HG03342 (cell line): ENCODE measurements around the gene KRTAP5-6.

ENCODE experiments used
- ATAC-seq: cut with Tn5 transposase; IDR thresholded peaks from one replicate; pipeline ENCODE4 v1.9.1; 2021; ENCODE audit warnings: mild to moderate bottlenecking, moderate library complexity; ENCODE audit not compliant: unreplicated experiment

KRTAP5-6 gene

DNA sequence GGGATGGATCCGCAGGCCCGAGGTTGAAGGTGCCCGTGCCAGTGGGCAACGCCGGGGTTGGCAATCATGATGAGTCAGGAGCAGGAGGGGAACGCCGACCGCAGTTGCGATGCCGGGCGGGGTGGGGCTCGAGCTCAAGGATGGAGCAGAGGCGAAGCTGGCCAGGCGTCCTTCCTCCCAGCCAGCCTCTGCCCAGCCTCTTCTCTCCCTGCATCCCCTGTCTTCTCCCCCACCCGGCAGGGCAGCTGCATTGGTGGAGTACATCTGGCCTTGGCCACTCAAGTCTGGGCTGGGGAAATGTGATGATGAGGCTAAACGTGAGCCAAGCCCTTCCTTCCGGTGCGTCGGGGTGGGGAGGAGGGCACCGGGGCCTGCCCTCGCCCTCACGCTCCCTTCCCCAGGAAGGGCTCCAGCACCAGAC, 49.5 kb downstream of the KRTAP5-6 start:
- ATAC-seq = no peak

DNA sequence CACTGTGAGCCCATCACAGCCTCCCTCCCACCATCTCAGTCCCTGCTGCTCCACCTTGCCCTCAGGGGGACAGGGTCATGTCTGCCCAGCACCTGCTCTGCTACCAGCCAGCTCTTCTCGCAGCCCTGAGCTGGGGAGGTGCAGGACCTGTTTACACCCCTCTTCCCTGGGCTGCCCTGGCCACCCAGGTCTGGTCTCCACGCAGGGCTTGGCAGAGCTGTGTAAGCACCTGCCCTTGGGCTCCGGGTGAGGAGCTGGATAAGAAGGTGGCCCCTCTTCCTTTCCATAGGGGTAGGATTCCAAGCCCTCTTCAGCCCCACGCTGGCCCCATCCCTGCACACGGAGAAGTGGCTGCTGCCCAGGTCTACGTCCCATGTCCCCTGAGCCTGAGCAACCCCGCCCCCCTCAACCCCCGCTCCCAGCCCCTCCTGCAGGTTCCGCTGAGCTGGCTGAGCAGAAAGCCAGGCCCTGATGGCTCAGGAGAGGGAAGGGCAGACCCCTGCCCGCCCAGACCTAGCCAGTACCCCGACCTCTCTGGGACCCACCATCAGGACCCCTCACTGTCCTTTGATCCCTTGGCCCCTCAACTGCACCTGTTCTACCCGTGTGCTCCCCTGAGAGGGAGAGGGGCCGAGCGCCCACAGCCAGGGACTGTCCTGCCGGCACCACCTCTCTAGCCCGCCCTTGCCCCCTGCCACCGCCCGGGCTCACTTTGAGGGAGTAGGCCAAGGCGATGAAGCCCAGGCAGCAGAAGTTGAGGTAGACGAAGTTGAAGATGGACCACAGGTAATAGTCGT, 50.2 kb downstream of the KRTAP5-6 start:
- ATAC-seq = no peak
